ENCODE results near the gene GNAZ. TPM values are rescaled to one million over a fixed set of nuclear protein-coding genes. Genes with fewer than 3 reads are reported as not detected.

GNAZ gene
- total and polyA plus RNA-seq, 2 donors (not counting 1 experiment from before 2014, with no cell fraction given): 2.8 to 9.1 TPM

- Mint-ChIP-seq H3K9me3 (ENCODE audit: insufficient read depth) (no peaks in the 10 kb centered on the region), H3K27ac (no peak overlapping the region), H3K4me3 (no peak overlapping the region), H3K4me1 (peaks cover 5% of the 10 kb centered on the region), H3K27me3 (no peaks in the 10 kb centered on the region)
- no peaks in the 10 kb centered on the region for H3K27me3 ChIP-seq (replicated peaks in 1 of 4; ENCODE audit: control extremely low read depth in 1 of 4, control insufficient read depth in 3 of 4, insufficient read depth in 4 of 4, low read length in 3 of 4)
- intact Hi-C loops (cut with micrococcal nuclease): no loop called here
- no peak for TF ChIP-seq EZH2 (IDR thresholded peaks at IDR 0.05; ENCODE audit: borderline replicate concordance, insufficient read depth, low read depth, low read length, poor library complexity, severe bottlenecking)
- TF ChIP-seq CTCF (IDR thresholded peaks at IDR 0.05): no peak
- H3K4me1 ChIP-seq (ENCODE audit: control insufficient read depth in 2 of 2, insufficient read depth in 2 of 2, low read length in 2 of 2): peaks cover 0 to 2% of the 10 kb centered on the region in 2 donors
- H3K27ac ChIP-seq (ENCODE audit: low read length in 2 of 2): no peak overlapping the region
- ChIA-PET CTCF (interaction anchor here (1.0 to 2.5 kb wide), 2 partner anchors 14 to 154 kb away, joined by 3 to 10 read pairs; no protein-coding TSS in a partner anchor), POLR2A (interaction anchor here (0.6 kb wide), 1 partner anchor 1107 kb away, joined by 4 read pairs; no protein-coding TSS in a partner anchor)
- H3K79me2 ChIP-seq (ENCODE audit: control insufficient read depth, insufficient read depth, low read length): no peaks in the 10 kb centered on the region
- no peak overlapping the region for H2AFZ ChIP-seq (ENCODE audit: insufficient read depth, low read depth, low read length, poor library complexity, severe bottlenecking)
- 92% methylated on average over 17 of the region's 18 CpGs for WGBS (ENCODE audit: insufficient coverage)
- H4K20me1 ChIP-seq (ENCODE audit: control insufficient read depth, insufficient read depth, low read length, poor library complexity, severe bottlenecking): no peaks in the 10 kb centered on the region
- ATAC-seq (ENCODE audit: low read depth): no peak
- no peak overlapping the region for H3K4me3 ChIP-seq (ENCODE audit: control extremely low read depth in 1 of 5, extremely low read depth in 1 of 5, insufficient read depth in 1 of 5, low read depth in 2 of 5, low read length in 4 of 5)
- H3K9ac ChIP-seq (ENCODE audit: low read length): no peak overlapping the region
- H3K36me3 ChIP-seq (replicated peaks in 1 of 2; ENCODE audit: control extremely low read depth in 1 of 2, control insufficient read depth in 1 of 2, extremely low read depth in 1 of 2, insufficient read depth in 2 of 2, low read length in 1 of 2): no peaks in the 10 kb centered on the region
- H3K9me3 ChIP-seq (ENCODE audit: control extremely low read depth in 1 of 3, control insufficient read depth in 2 of 3, insufficient read depth in 1 of 3, low read length in 2 of 3): no peaks in the 10 kb centered on the region
- no peak for DNase-seq
- H3K4me2 ChIP-seq (replicated peaks; ENCODE audit: low read depth, low read length, poor library complexity, severe bottlenecking): no peak overlapping the region
These were observed 43.8 kb downstream of the GNAZ start for GRCh38 chr22:23113847-23114720.

DNA sequence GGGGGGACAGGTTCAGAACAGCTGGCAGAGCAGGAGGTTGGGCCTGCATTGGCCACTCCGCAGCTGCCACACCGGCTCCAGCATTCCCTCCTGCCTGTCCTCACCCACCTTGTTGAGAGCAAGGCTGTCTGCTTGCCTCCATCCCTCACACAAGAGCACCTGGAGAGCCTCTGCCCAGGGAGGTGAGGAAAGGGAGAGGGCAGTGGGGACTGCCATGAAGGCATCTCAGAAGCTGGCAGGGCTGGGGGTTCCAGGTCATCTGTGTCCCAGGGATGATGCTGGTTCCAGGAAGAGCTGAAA is 44.4 kb downstream of the GNAZ start:
- no peaks in the 10 kb centered on the region for H3K9me3 ChIP-seq (ENCODE audit: control extremely low read depth in 1 of 3, control insufficient read depth in 2 of 3, insufficient read depth in 1 of 3, low read length in 2 of 3)
- H2AFZ ChIP-seq (ENCODE audit: insufficient read depth, low read depth, low read length, poor library complexity, severe bottlenecking): no peak overlapping the region
- H3K27me3 Mint-ChIP-seq: no peaks in the 10 kb centered on the region
- TF ChIP-seq CTCF (IDR thresholded peaks at IDR 0.05) (no peak), EZH2 (IDR thresholded peaks at IDR 0.05; ENCODE audit: borderline replicate concordance, insufficient read depth, low read depth, low read length, poor library complexity, severe bottlenecking) (no peak)
- no peak overlapping the region for H3K27ac ChIP-seq (ENCODE audit: low read length in 2 of 2)
- no peaks in the 10 kb centered on the region for H3K9me3 Mint-ChIP-seq (ENCODE audit: insufficient read depth)
- no peak overlapping the region for H3K4me2 ChIP-seq (replicated peaks; ENCODE audit: low read depth, low read length, poor library complexity, severe bottlenecking)
- POLR2A ChIA-PET: no interaction called here
- H3K9ac ChIP-seq (ENCODE audit: low read length): no peak overlapping the region
- no peaks in the 10 kb centered on the region for H3K79me2 ChIP-seq (ENCODE audit: control insufficient read depth, insufficient read depth, low read length)
- peaks cover 9% of the 10 kb centered on the region for H3K4me1 Mint-ChIP-seq
- H3K4me1 ChIP-seq (ENCODE audit: control insufficient read depth in 2 of 2, insufficient read depth in 2 of 2, low read length in 2 of 2): peaks cover 5 to 8% of the 10 kb centered on the region in 2 donors
- no peak for ATAC-seq (ENCODE audit: low read depth)
- CTCF ChIA-PET: interaction anchor here (1.0 kb wide), 1 partner anchor 13 kb away, joined by 3 read pairs; no protein-coding TSS in a partner anchor
- DNase-seq: no peak
- no peaks in the 10 kb centered on the region for H4K20me1 ChIP-seq (ENCODE audit: control insufficient read depth, insufficient read depth, low read length, poor library complexity, severe bottlenecking)
- no peaks in the 10 kb centered on the region for H3K27me3 ChIP-seq (replicated peaks in 1 of 4; ENCODE audit: control extremely low read depth in 1 of 4, control insufficient read depth in 3 of 4, insufficient read depth in 4 of 4, low read length in 3 of 4)
- no peaks in the 10 kb centered on the region for H3K36me3 ChIP-seq (replicated peaks in 1 of 2; ENCODE audit: control extremely low read depth in 1 of 2, control insufficient read depth in 1 of 2, extremely low read depth in 1 of 2, insufficient read depth in 2 of 2, low read length in 1 of 2)
- intact Hi-C loops (cut with micrococcal nuclease): no loop called here
- no peak overlapping the region for H3K4me3 ChIP-seq (ENCODE audit: control extremely low read depth in 1 of 5, extremely low read depth in 1 of 5, insufficient read depth in 1 of 5, low read depth in 2 of 5, low read length in 4 of 5)
- H3K27ac Mint-ChIP-seq: no peak overlapping the region
- H3K4me3 Mint-ChIP-seq: no peak overlapping the region
- WGBS (ENCODE audit: insufficient coverage): no CpG with 5 or more reads among the region's 2 CpGs

Data from B cell (primary cell).